Mesothelial cell of epicardium (in vitro differentiated cells): ENCODE results near the gene ACSF2. TPM values are rescaled to one million over a fixed set of nuclear protein-coding genes. Genes with fewer than 3 reads are reported as not detected.
"Not testable (repeated sequence)": the region's sequence is repeated elsewhere in the genome, so short reads cannot be mapped to it uniquely, and the experiment has no call there.

Experiments
- DNase-seq, 2 experiments: peaks; one replicate each; pipeline ENCODE4 v3.0.0; 2021; ENCODE audit warnings: low spot score in 2 of 2; ENCODE audit not compliant: unreplicated experiment in 2 of 2
- H3K27ac Mint-ChIP-seq: 2 replicates; pipeline ENCODE4 v1.8.0; 2021; ENCODE audit warnings: mixed read lengths
- H3K27me3 Mint-ChIP-seq: 2 replicates; pipeline ENCODE4 v1.8.0; 2021; ENCODE audit warnings: low read depth, mixed read lengths
- H3K36me3 Mint-ChIP-seq: 2 replicates; pipeline ENCODE4 v1.8.0; 2021; ENCODE audit warnings: mixed read lengths
- H3K4me1 Mint-ChIP-seq: 2 replicates; pipeline ENCODE4 v1.8.0; 2021; ENCODE audit warnings: mixed read lengths
- H3K4me3 Mint-ChIP-seq: 2 replicates; pipeline ENCODE4 v1.8.0; 2021; ENCODE audit warnings: mild to moderate bottlenecking, moderate library complexity, mixed read lengths
- H3K9me3 Mint-ChIP-seq: 2 replicates; pipeline ENCODE4 v1.8.0; 2021; ENCODE audit warnings: mixed read lengths
- CTCF ChIP-seq: fragments of 200-600 bp; sonication (generic); IDR thresholded peaks from one replicate; pipeline ENCODE4 v1.5.0; 2021; ENCODE audit warnings: antibody characterized with exemption; ENCODE audit not compliant: unreplicated experiment
- total RNA-seq: library from RNA; stranded (reverse); gene quantifications from 3 replicates; pipeline ENCODE4 v1.2.1, GENCODE V29; 2021

Gene ACSF2
- total RNA-seq, 1 donor from 2014 or later = 113 TPM

- no peak for TF ChIP-seq CTCF
- Mint-ChIP-seq H3K27ac (no peak overlapping the region), H3K4me3 (no peak overlapping the region), H3K36me3 (no peaks in the 10 kb centered on the region), H3K27me3 (peaks cover 12% of the 10 kb centered on the region), H3K9me3 (no peaks in the 10 kb centered on the region), H3K4me1 (no peaks in the 10 kb centered on the region)
- DNase-seq = no peak
These were observed 19.4 kb upstream of the ACSF2 start for GRCh38 chr17:50406578-50406977.

GRCh38 chr17:50407921-50408320 lies 18.1 kb upstream of the ACSF2 start:
- Mint-ChIP-seq H3K27me3 (peaks cover 12% of the 10 kb centered on the region), H3K4me3 (no peak overlapping the region)

GRCh38 chr17:50412188-50412732 lies 13.8 kb upstream of the ACSF2 start:
- TF ChIP-seq CTCF = no peak
- Mint-ChIP-seq H3K9me3 (peaks cover 5% of the 10 kb centered on the region), H3K4me3 (no peak overlapping the region), H3K27ac (no peak overlapping the region), H3K4me1 (no peaks in the 10 kb centered on the region), H3K36me3 (no peaks in the 10 kb centered on the region), H3K27me3 (no peaks in the 10 kb centered on the region)
- DNase-seq = no peak

More at GRCh38 chr17:50407921-50408320, 18.1 kb upstream of the ACSF2 start:
- Mint-ChIP-seq H3K4me1 (no peaks in the 10 kb centered on the region), H3K9me3 (peaks cover 5% of the 10 kb centered on the region), H3K27ac (no peak overlapping the region), H3K36me3 (no peaks in the 10 kb centered on the region)
- TF ChIP-seq CTCF = no peak
- no peak for DNase-seq

- no peak for DNase-seq
- Mint-ChIP-seq H3K27ac (no peak overlapping the region), H3K4me1 (no peaks in the 10 kb centered on the region), H3K4me3 (no peak overlapping the region), H3K9me3 (peaks cover 11% of the 10 kb centered on the region), H3K27me3 (no peaks in the 10 kb centered on the region), H3K36me3 (no peaks in the 10 kb centered on the region)
- no peak for TF ChIP-seq CTCF
These were observed 11.2 kb upstream of the ACSF2 start for GRCh38 chr17:50414808-50415207.

GRCh38 chr17:50419577-50419976 lies 6.4 kb upstream of the ACSF2 start:
- H3K4me1 Mint-ChIP-seq = peaks cover 17% of the 10 kb centered on the region
- H3K4me3 Mint-ChIP-seq, H3K27me3 Mint-ChIP-seq, H3K27ac Mint-ChIP-seq, DNase-seq, H3K9me3 Mint-ChIP-seq, H3K36me3 Mint-ChIP-seq: not testable (repeated sequence)

GRCh38 chr17:50420419-50421112 lies 5.5 kb upstream of the ACSF2 start:
- TF ChIP-seq CTCF = no peak
- no peak overlapping the region for H3K27ac Mint-ChIP-seq
- no peak for DNase-seq

More at GRCh38 chr17:50420419-50421112, 5.5 kb upstream of the ACSF2 start:
- Mint-ChIP-seq H3K4me1 (peaks cover 26% of the 10 kb centered on the region), H3K36me3 (no peaks in the 10 kb centered on the region), H3K4me3 (no peak overlapping the region), H3K9me3 (peaks cover 6% of the 10 kb centered on the region), H3K27me3 (no peaks in the 10 kb centered on the region)
